HepG2 (cell line): ENCODE data around the gene ZNF506. TPM values are rescaled to one million over a fixed set of nuclear protein-coding genes. Genes with fewer than 3 reads are reported as not detected.
"Not testable (repeated sequence)": the region's sequence is repeated elsewhere in the genome, so short reads cannot be mapped to it uniquely, and the experiment has no call there.

Experiments
- ATAC-seq: fragments of 200-7000 bp; cut with Tn5 transposase; 3 replicates; pipeline ENCODE4 v1.9.1; 2020; ENCODE audit warnings: mild to moderate bottlenecking, moderate library complexity
- BruUV-seq: library from RNA; stranded (reverse); fragments of 400-500 nt; replicated peaks from 2 replicates; lab custom pipeline; 2021; lab: Mats Ljungman, UMichigan
- CTCF ChIA-PET: fragments of 300-600 bp; formaldehyde crosslinking; extraction: SDS; loops from one replicate; lab custom pipeline; 2021; ENCODE audit warnings: low total read pairs, inconsistent platforms, low intra/inter-chr PET ratio; lab: Yijun Ruan, JAX
- POLR2A ChIA-PET: fragments of 350-600 bp; sonication (Branson Sonifier 250); formaldehyde crosslinking; loops from one replicate; lab custom pipeline; 2020; ENCODE audit warnings: antibody characterized with exemption, inconsistent platforms; lab: Yijun Ruan, JAX
- DNase-seq: peaks from one replicate; pipeline ENCODE4 v3.0.0-alpha.2; 2015; ENCODE audit warnings: low spot score
- FAIRE-seq: peaks from 3 replicates; lab custom pipeline; 2011; peaks lifted over from hg19 to GRCh38; lab: Jason Lieb, UNC
- H2AFZ ChIP-seq: one replicate; pipeline ENCODE4 v1.6.1; 2011; ENCODE audit warnings: low read length, inconsistent platforms
- H3K27ac ChIP-seq: fragments of 300-600 bp; 3 replicates; pipeline ENCODE4 v1.8.0; 2011; ENCODE audit warnings: mixed run types, mild to moderate bottlenecking, mixed read lengths, low read length, inconsistent platforms; ENCODE audit not compliant: insufficient read depth; ENCODE audit errors: extremely low read length
- H3K27me3 ChIP-seq, 2 experiments: fragments of 200-600 bp in 1 of 2; 2 replicates in 1 of 2; 3 replicates in 1 of 2; pipeline versions ENCODE4 v1.6.0 to v1.8.0; 2011; ENCODE audit warnings: low read length in 2 of 2, mild to moderate bottlenecking in 2 of 2, moderate library complexity in 2 of 2, inconsistent platforms in 1 of 2; ENCODE audit not compliant: insufficient read depth in 2 of 2, control insufficient read depth in 1 of 2
- H3K36me3 ChIP-seq, 2 experiments: fragments of 200-600 bp in 1 of 2; replicated peaks in 1 of 2; 2 replicates in 1 of 2; 3 replicates in 1 of 2; pipeline versions ENCODE4 v1.5.1 to v1.8.0; 2011; ENCODE audit warnings: low read length in 2 of 2, inconsistent platforms in 1 of 2; ENCODE audit not compliant: insufficient read depth in 2 of 2, control insufficient read depth in 1 of 2
- H3K4me1 ChIP-seq: 2 replicates; pipeline ENCODE4 v1.5.1; 2012; ENCODE audit warnings: low read length, inconsistent platforms; ENCODE audit not compliant: insufficient read depth
- H3K4me2 ChIP-seq: 2 replicates; pipeline ENCODE4 v1.6.0; 2011; ENCODE audit warnings: low read depth, low read length, inconsistent platforms
- H3K4me3 ChIP-seq, 3 experiments: fragments of 200-600 bp in 1 of 3; sonication (generic), shearing (Covaris generic) in 1 of 3; replicated peaks in 1 of 3; 2 replicates each; pipeline ENCODE4 v1.5.1; 2011 to 2016; ENCODE audit warnings: low read length in 3 of 3, inconsistent platforms in 2 of 3, low read depth in 2 of 3, mild to moderate bottlenecking in 2 of 3, control low read depth in 1 of 3, mixed read lengths in 1 of 3; ENCODE audit not compliant: insufficient read depth in 1 of 3
- H3K79me2 ChIP-seq: one replicate; pipeline ENCODE4 v1.6.1; 2011; ENCODE audit warnings: low read length, inconsistent platforms; ENCODE audit not compliant: insufficient read depth
- H3K9ac ChIP-seq: 2 replicates; pipeline ENCODE4 v1.6.0; 2011; ENCODE audit warnings: mild to moderate bottlenecking, low read depth, low read length, inconsistent platforms; ENCODE audit not compliant: insufficient read depth
- H3K9me3 ChIP-seq: 2 replicates; pipeline ENCODE4 v1.5.1; 2012; ENCODE audit warnings: mild to moderate bottlenecking, low read length
- H4K20me1 ChIP-seq: 2 replicates; pipeline ENCODE4 v1.6.0; 2011; ENCODE audit warnings: inconsistent platforms, mild to moderate bottlenecking, low read length, moderate library complexity; ENCODE audit not compliant: insufficient read depth
- REPIN1 ChIP-seq: sonication (generic); formaldehyde crosslinking; IDR thresholded peaks from 2 replicates; pipeline ENCODE4 v1.8.0; 2022; ENCODE audit warnings: missing genetic modification reagents, low read depth, mild to moderate bottlenecking, borderline replicate concordance
- WGBS: methylation state at CpG from one replicate; pipeline ENCODE4 v1.1.6; 2017; ENCODE audit warnings: low lambda C conversion rate; 5-methylcytosine and 5-hydroxymethylcytosine counted together
- in situ Hi-C: cut with HindIII; loops from 2 replicates; pipeline ENCODE4 v1.10.0; 2017; ENCODE audit warnings: low pct_unique_long_range_greater_than_20kb; ENCODE audit not compliant: extremely low pct_ligation_motif_present
- intact Hi-C: fragments of 100-400 bp; cut with micrococcal nuclease; formaldehyde crosslinking; loops from one replicate; pipeline ENCODE4 v1.10.0; 2022; ENCODE audit not compliant: unreplicated experiment
- polyA plus RNA-seq, 8 experiments: library from polyadenylated mRNA; depleted of rRNA in 3 of 8; stranded (reverse) in 7 of 8; unstranded in 1 of 8; fragments of >200 nt; fragmentation: Illumina TruSeq in 4 of 8; extraction: Trizol in 4 of 8; gene quantifications; 2 replicates each; pipeline versions ENCODE4 v1.2.1 to v1.2.3, GENCODE V29; 2011 to 2016; ENCODE audit warnings: low read depth in 4 of 8, missing spikeins in 1 of 8, mixed read lengths in 1 of 8; ENCODE audit not compliant: insufficient read depth in 1 of 8
- total RNA-seq, 5 experiments: library from RNA; depleted of rRNA; stranded (reverse); fragments of >200 nt; fragmentation: Illumina TruSeq; extraction: Trizol; gene quantifications; 2 replicates each; pipeline ENCODE4 v1.2.3, GENCODE V29; 2016; ENCODE audit warnings: low read depth in 1 of 5
- TF ChIP-seq, protein P1 (sequence below): sonication (generic); formaldehyde crosslinking; IDR thresholded peaks from 2 replicates; pipeline ENCODE4 v1.5.0; 2020; ENCODE audit warnings: mild to moderate bottlenecking, missing genetic modification reagents

Gene ZNF506
- total and polyA plus RNA-seq, 2 of the 13 experiments (the other 11 are each of a cell fraction or from before 2014, with no cell fraction given), result not detected

DNA sequence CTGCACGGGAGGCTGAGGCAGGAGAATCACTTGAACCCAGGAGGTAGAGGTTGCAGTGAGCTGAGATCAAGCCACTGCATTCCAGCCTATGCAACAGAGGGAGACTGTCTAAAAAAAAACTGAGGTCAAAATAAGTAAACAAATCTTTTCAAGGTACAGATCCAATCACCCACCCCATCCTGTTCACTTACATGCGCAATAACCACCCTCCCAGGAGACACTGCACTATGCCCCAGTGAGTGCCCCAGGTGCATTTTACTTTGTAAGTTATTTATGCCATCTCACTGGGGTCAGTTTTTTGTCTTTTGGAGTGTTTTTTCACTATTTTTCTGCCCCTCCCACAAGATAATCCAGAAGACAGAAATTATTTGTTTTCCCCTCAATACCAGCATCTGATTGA lies 37.2 kb upstream of the ZNF506 start:
- in situ Hi-C loops, result no loop called here
- 12% methylated on average over 2 of the region's 2 CpGs for WGBS
- H3K4me1 ChIP-seq, result peaks cover 29% of the 10 kb centered on the region
- H3K9me3 ChIP-seq, result no peaks in the 10 kb centered on the region
- no peak for FAIRE-seq
- TF ChIP-seq, protein P1, sequence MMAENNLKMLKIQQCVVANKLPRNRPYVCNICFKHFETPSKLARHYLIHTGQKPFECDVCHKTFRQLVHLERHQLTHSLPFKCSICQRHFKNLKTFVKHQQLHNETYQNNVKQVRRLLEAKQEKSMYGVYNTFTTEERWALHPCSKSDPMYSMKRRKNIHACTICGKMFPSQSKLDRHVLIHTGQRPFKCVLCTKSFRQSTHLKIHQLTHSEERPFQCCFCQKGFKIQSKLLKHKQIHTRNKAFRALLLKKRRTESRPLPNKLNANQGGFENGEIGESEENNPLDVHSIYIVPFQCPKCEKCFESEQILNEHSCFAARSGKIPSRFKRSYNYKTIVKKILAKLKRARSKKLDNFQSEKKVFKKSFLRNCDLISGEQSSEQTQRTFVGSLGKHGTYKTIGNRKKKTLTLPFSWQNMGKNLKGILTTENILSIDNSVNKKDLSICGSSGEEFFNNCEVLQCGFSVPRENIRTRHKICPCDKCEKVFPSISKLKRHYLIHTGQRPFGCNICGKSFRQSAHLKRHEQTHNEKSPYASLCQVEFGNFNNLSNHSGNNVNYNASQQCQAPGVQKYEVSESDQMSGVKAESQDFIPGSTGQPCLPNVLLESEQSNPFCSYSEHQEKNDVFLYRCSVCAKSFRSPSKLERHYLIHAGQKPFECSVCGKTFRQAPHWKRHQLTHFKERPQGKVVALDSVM (CRISPR knock-in tag), result peak; percentile 81
- TF ChIP-seq REPIN1, result no peak
- ChIA-PET POLR2A (no interaction called here), CTCF (no interaction called here)
- no peak for DNase-seq
- intact Hi-C loops, result no loop called here
- no peaks in the 10 kb centered on the region for H3K27me3 ChIP-seq
- H2AFZ ChIP-seq, result no peak overlapping the region
- H3K79me2 ChIP-seq, result no peaks in the 10 kb centered on the region
- H3K36me3 ChIP-seq, result no peaks in the 10 kb centered on the region
- no peak overlapping the region for H3K4me2 ChIP-seq
- H4K20me1 ChIP-seq, result no peaks in the 10 kb centered on the region
- BruUV-seq, result no TSS peak
- no peak overlapping the region for H3K27ac ChIP-seq
- H3K9ac ChIP-seq, result no peak overlapping the region
- no peak overlapping the region for H3K4me3 ChIP-seq
- ATAC-seq, result no peak

DNA sequence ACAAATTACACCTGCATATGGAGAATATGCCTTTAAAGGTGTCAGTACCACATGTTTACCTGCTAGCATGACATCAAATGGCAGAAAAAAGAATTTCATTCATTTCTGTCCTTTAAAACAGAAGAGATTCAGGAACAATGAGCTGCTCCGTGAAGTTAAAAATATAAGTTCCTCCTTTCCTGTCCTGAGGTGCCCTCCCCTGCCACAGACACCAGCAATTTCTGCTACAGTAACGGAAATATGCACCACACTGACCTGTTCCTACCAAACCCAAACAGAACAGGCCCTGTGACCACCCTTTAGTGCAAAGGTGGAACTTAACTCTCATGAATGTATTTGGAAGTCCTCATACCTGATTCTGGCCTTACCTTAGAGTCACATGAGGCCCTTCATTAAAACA lies 30.2 kb upstream of the ZNF506 start:
- H4K20me1 ChIP-seq, H3K9me3 ChIP-seq, POLR2A ChIA-PET, CTCF ChIA-PET, H3K27ac ChIP-seq, H3K4me2 ChIP-seq, H3K36me3 ChIP-seq, H2AFZ ChIP-seq, ATAC-seq, intact Hi-C loops, H3K27me3 ChIP-seq, H3K9ac ChIP-seq, H3K4me3 ChIP-seq, BruUV-seq, in situ Hi-C loops, DNase-seq, H3K4me1 ChIP-seq, H3K79me2 ChIP-seq, FAIRE-seq: not testable (repeated sequence)
- 20% methylated on average over 2 of the region's 2 CpGs for WGBS
